ENCODE data around the gene POU2F1.

DNA sequence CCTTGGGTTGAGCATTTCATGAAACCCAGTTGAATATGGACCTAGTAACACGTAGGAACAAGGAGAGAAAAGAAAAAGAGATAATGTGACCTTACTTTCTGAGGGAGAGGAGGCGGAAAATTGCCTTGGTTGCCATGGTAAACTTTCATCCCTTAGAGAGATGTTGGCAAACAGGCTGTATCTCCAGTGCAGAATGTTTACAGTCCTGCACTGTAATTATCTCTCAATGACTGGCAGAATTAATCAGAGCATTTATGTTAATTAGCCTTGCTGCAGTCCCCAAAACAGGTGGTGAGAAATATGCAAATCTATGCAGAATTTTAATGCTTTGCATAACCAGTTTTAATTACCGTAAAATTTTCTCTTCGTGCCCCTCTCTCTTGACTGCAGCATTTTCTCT is 150.3 kb downstream of the POU2F1 start:
- TF ChIP-seq POLR2AphosphoS5 (IDR thresholded peaks at IDR 0.05) = no peak
- TF ChIP-seq, protein P1, sequence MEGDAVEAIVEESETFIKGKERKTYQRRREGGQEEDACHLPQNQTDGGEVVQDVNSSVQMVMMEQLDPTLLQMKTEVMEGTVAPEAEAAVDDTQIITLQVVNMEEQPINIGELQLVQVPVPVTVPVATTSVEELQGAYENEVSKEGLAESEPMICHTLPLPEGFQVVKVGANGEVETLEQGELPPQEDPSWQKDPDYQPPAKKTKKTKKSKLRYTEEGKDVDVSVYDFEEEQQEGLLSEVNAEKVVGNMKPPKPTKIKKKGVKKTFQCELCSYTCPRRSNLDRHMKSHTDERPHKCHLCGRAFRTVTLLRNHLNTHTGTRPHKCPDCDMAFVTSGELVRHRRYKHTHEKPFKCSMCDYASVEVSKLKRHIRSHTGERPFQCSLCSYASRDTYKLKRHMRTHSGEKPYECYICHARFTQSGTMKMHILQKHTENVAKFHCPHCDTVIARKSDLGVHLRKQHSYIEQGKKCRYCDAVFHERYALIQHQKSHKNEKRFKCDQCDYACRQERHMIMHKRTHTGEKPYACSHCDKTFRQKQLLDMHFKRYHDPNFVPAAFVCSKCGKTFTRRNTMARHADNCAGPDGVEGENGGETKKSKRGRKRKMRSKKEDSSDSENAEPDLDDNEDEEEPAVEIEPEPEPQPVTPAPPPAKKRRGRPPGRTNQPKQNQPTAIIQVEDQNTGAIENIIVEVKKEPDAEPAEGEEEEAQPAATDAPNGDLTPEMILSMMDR (IDR thresholded peaks at IDR 0.05) = no peak
- no peak for TF ChIP-seq POLR2A (IDR thresholded peaks at IDR 0.05)

Data from stomach (tissue), 4 donors.